OCI-M1 (cell line): ENCODE data around the gene WASF2.
"Not testable (repeated sequence)": the region's sequence is repeated elsewhere in the genome, so short reads cannot be mapped to it uniquely, and the experiment has no call there.

ENCODE experiments used
- DNase-seq: peaks from one replicate; lab custom pipeline; 2025; lab: John Stamatoyannopoulos, UW

Gene WASF2

GRCh38 chr1:27418326-27419185 is 71.4 kb downstream of the WASF2 start:
- DNase-seq = no peak

- no peak for DNase-seq
Observed at GRCh38 chr1:27417713-27418112, 72.3 kb downstream of the WASF2 start.

GRCh38 chr1:27416387-27417111 is 73.4 kb downstream of the WASF2 start:
- peak; percentile 76 for DNase-seq

GRCh38 chr1:27414091-27414490 is 75.9 kb downstream of the WASF2 start:
- no peak for DNase-seq

- no peak for DNase-seq
Observed at GRCh38 chr1:27413004-27413403, 77.0 kb downstream of the WASF2 start.

- no peak for DNase-seq
Observed at GRCh38 chr1:27412502-27412901, 77.5 kb downstream of the WASF2 start.

GRCh38 chr1:27410709-27411108 is 79.3 kb downstream of the WASF2 start:
- DNase-seq = no peak

- no peak for DNase-seq
Observed at GRCh38 chr1:27409669-27410068, 80.3 kb downstream of the WASF2 start.

GRCh38 chr1:27408151-27408550 is 81.8 kb downstream of the WASF2 start:
- no peak for DNase-seq

GRCh38 chr1:27406791-27407190 is 83.2 kb downstream of the WASF2 start:
- DNase-seq = not testable (repeated sequence)

- no peak for DNase-seq
Observed at GRCh38 chr1:27406362-27406680, 83.6 kb downstream of the WASF2 start.

GRCh38 chr1:27405598-27406361 is 84.2 kb downstream of the WASF2 start:
- not testable (repeated sequence) for DNase-seq

GRCh38 chr1:27405074-27405473 is 84.9 kb downstream of the WASF2 start:
- DNase-seq = no peak

- DNase-seq = no peak
Observed at GRCh38 chr1:27403931-27404330, 86.0 kb downstream of the WASF2 start.

- peak; percentile 16 for DNase-seq
Observed at GRCh38 chr1:27403065-27403726, 86.8 kb downstream of the WASF2 start.

- DNase-seq = peak; percentile 22
Observed at GRCh38 chr1:27402349-27402754, 87.6 kb downstream of the WASF2 start.

- no peak for DNase-seq
Observed at GRCh38 chr1:27400963-27401341, 89.0 kb downstream of the WASF2 start.

GRCh38 chr1:27400082-27400962 is 89.6 kb downstream of the WASF2 start:
- DNase-seq = no peak

GRCh38 chr1:27399251-27400025 is 90.5 kb downstream of the WASF2 start:
- no peak for DNase-seq

GRCh38 chr1:27398405-27399149 is 91.4 kb downstream of the WASF2 start:
- no peak for DNase-seq
